Measurements from ENCODE around the gene EXOSC5.
"Not testable (repeated sequence)": the region's sequence is repeated elsewhere in the genome, so short reads cannot be mapped to it uniquely, and the experiment has no call there.

Gene EXOSC5

GRCh38 chr19:41403181-41403970 is 6.2 kb upstream of the EXOSC5 start:
- DNase-seq = no peak

GRCh38 chr19:41402010-41402409 is 4.9 kb upstream of the EXOSC5 start:
- DNase-seq = no peak

- DNase-seq = no peak
Measured at GRCh38 chr19:41401483-41401882, 4.3 kb upstream of the EXOSC5 start.

- no peak for DNase-seq
Measured at GRCh38 chr19:41399525-41399924, 2.4 kb upstream of the EXOSC5 start.

- no peak for DNase-seq
Measured at GRCh38 chr19:41399091-41399490, 1.9 kb upstream of the EXOSC5 start.

GRCh38 chr19:41398598-41398997 is 1.4 kb upstream of the EXOSC5 start:
- no peak for DNase-seq

GRCh38 chr19:41398050-41398418 is 875 bp upstream of the EXOSC5 start:
- DNase-seq = no peak

GRCh38 chr19:41395355-41395754 is 1.8 kb downstream of the EXOSC5 start:
- DNase-seq = peak in 1 of 2 donors; percentile 28

- no peak for DNase-seq
Measured at GRCh38 chr19:41392775-41393174, 4.4 kb downstream of the EXOSC5 start.

GRCh38 chr19:41391618-41392017 is 5.5 kb downstream of the EXOSC5 start:
- DNase-seq = no peak

- DNase-seq = peak in 1 of 2 donors; percentile 54
Measured at GRCh38 chr19:41386442-41386841, 10.7 kb downstream of the EXOSC5 start.

- DNase-seq = no peak
Measured at GRCh38 chr19:41384351-41384750, 12.8 kb downstream of the EXOSC5 start.

- not testable (repeated sequence) for DNase-seq
Measured at GRCh38 chr19:41381536-41381935, 15.6 kb downstream of the EXOSC5 start.

GRCh38 chr19:41377977-41378709 is 19.0 kb downstream of the EXOSC5 start:
- DNase-seq = no peak

- DNase-seq = peak; percentile 53 to 78
Measured at GRCh38 chr19:41376998-41377365, 20.2 kb downstream of the EXOSC5 start.

- peak in 1 of 2 donors; percentile 45 for DNase-seq
Measured at GRCh38 chr19:41376241-41376997, 20.7 kb downstream of the EXOSC5 start, which contains the start of gene TMEM91. Gene TMEM91 (plus strand): TSS chr19:41376533. CDS start chr19:41378310, 1,777 bp downstream.

- DNase-seq = no peak
Measured at GRCh38 chr19:41373993-41374392, 23.2 kb downstream of the EXOSC5 start.

- DNase-seq = no peak
Measured at GRCh38 chr19:41372501-41372900, 24.7 kb downstream of the EXOSC5 start.

- DNase-seq = no peak
Measured at GRCh38 chr19:41371541-41371940, 25.6 kb downstream of the EXOSC5 start.

GRCh38 chr19:41371119-41371518 is 26.0 kb downstream of the EXOSC5 start:
- DNase-seq = not testable (repeated sequence)

- no peak for DNase-seq
Measured at GRCh38 chr19:41369769-41370168, 27.4 kb downstream of the EXOSC5 start.

GRCh38 chr19:41367848-41368301 is 29.3 kb downstream of the EXOSC5 start:
- DNase-seq = peak; percentile 56 to 79

- DNase-seq = no peak
Measured at GRCh38 chr19:41366089-41366488, 31.1 kb downstream of the EXOSC5 start.

Measured in inflammatory macrophage treated with lipopolysaccharide for 1 hour (primary cell).